GM12892 (cell line): ENCODE data around the gene CRKL.

Source experiments
- POLR2A ChIP-seq: IDR thresholded peaks from 2 replicates; pipeline ENCODE4 v1.6.1; 2011; ENCODE audit warnings: low read depth, low read length, control low read depth
- POLR2AphosphoS5 ChIP-seq: IDR thresholded peaks from 2 replicates; pipeline ENCODE4 v1.6.1; 2011; ENCODE audit warnings: low read depth, low read length, control low read depth
- TAF1 ChIP-seq: IDR thresholded peaks from 2 replicates; pipeline ENCODE4 v1.6.1; 2011; ENCODE audit warnings: low read depth, mild to moderate bottlenecking, control low read depth, low read length, borderline replicate concordance

GRCh38 chr22:20981787-20982562 is 64.8 kb downstream of the CRKL start, which contains the start of gene LZTR1:
- TF ChIP-seq POLR2A (peak; percentile 95), POLR2AphosphoS5 (peak; percentile 97), TAF1 (no peak)
